Mucosa of descending colon (tissue), 3 donors: ENCODE data around the gene EHD2. TPM values are rescaled to one million over a fixed set of nuclear protein-coding genes. Genes with fewer than 3 reads are reported as not detected.

ENCODE experiments used
- ATAC-seq: fragments of 200-7000 bp; cut with Tn5 transposase; one replicate; pipeline ENCODE4 v1.9.1; 2020; ENCODE audit warnings: mild to moderate bottlenecking, moderate library complexity
- DNase-seq, 3 donors: peaks; one replicate each; pipeline ENCODE4 v3.0.0-alpha.2; 2020
- H3K36me3 ChIP-seq: fragments of 200-600 bp; one replicate; pipeline ENCODE4 v1.8.0; 2021; ENCODE audit warnings: low read depth, mild to moderate bottlenecking
- H3K4me1 ChIP-seq: fragments of 200-600 bp; one replicate; pipeline ENCODE4 v1.8.0; 2021; ENCODE audit warnings: low read depth, mild to moderate bottlenecking
- H3K4me3 ChIP-seq: fragments of 200-600 bp; one replicate; pipeline ENCODE4 v1.8.0; 2021; ENCODE audit warnings: mild to moderate bottlenecking
- H3K9me3 ChIP-seq: fragments of 200-600 bp; one replicate; pipeline ENCODE4 v1.8.0; 2021; ENCODE audit warnings: mild to moderate bottlenecking
- CTCF ChIP-seq: fragments of 200-600 bp; IDR thresholded peaks from one replicate; pipeline ENCODE4 v1.8.0; 2022; ENCODE audit warnings: antibody characterized with exemption, mild to moderate bottlenecking
- intact Hi-C, 2 donors: fragments of 100-400 bp; cut with DNase I in 1 of 2; cut with micrococcal nuclease in 1 of 2; formaldehyde crosslinking; loops; one replicate each; pipeline versions ENCODE4 v1.11.0 to v1.11.1; 2022; cut with DNase I, micrococcal nuclease
- total RNA-seq, 3 donors: library from RNA; stranded (reverse); fragmentation: NEBNext Ultra II Directional in 2 of 3; extraction: Animal tissue kit (Norgen Biotek cat#: 25700) in 2 of 3; gene quantifications; one replicate each; pipeline versions ENCODE4 v1.2.1 to v1.2.4, GENCODE V29; 2021 to 2023
- donor health status: DM: no; HTN: no; CAD: no; lungs with moderate emphysema.
- donor health status: DM: no; HTN: no; CAD: no.
- donor health status: DM: no; HTN: yes; CAD: no.

EHD2 gene
- total RNA-seq, 3 donors from 2014 or later, result 10.8 to 108 (median 30.3) TPM

- no peak for ATAC-seq
- Histone ChIP-seq H3K4me1 (peaks cover 12% of the 10 kb centered on the region), H3K36me3 (peaks cover 5% of the 10 kb centered on the region), H3K9me3 (no peaks in the 10 kb centered on the region), H3K4me3 (no peak overlapping the region)
- no peak for DNase-seq
- TF ChIP-seq CTCF, result no peak
- intact Hi-C loops, result no loop called here
Measured at GRCh38 chr19:47750752-47751151, 37.5 kb downstream of the EHD2 start.

DNA sequence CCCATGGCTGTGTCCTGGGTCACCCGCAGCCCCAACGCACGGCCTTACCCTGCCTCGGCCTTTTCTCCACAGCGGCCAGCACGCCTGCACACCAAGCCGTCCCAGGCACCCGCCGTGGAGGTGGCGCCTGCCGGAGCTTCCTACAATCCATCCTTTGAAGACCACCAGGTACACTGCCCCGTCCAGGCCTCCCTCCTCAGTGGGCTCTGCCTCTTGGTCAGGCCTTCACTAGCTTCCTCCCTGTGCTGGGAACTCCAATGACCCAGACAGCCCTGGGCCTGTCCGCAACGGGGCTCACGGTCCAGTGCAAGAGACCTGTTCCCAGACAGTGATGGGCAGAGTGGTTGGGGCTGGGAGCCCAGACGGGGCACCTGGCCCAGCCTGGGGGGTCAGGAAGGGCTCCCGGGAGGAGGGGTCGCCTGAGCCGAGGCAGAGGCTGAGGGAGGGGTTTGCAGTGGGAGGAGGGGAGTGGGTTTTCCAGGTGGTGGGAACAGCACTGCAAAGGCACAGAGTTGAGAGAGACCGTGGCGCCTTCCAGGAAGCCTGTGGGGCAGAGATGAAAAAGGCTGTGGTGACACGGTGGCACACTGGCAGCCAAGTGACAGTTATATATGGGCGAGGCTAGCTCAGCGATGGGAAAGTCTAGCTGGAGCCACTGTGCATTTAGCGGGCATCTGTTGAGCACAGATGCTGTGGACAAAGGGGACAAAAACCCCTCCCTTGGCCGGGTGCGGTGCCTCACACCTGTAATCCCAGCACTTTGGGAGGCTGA, 39.4 kb downstream of the EHD2 start:
- H3K36me3 ChIP-seq, result peaks cover 5% of the 10 kb centered on the region
- intact Hi-C loops, result no loop called here
- H3K9me3 ChIP-seq, result no peaks in the 10 kb centered on the region
- no peak for TF ChIP-seq CTCF
- ATAC-seq (no peak), DNase-seq (no peak)
- H3K4me1 ChIP-seq, result peaks cover 8% of the 10 kb centered on the region
- no peak overlapping the region for H3K4me3 ChIP-seq

GRCh38 chr19:47754206-47755064, 41.2 kb downstream of the EHD2 start:
- ATAC-seq, result no peak

DNA sequence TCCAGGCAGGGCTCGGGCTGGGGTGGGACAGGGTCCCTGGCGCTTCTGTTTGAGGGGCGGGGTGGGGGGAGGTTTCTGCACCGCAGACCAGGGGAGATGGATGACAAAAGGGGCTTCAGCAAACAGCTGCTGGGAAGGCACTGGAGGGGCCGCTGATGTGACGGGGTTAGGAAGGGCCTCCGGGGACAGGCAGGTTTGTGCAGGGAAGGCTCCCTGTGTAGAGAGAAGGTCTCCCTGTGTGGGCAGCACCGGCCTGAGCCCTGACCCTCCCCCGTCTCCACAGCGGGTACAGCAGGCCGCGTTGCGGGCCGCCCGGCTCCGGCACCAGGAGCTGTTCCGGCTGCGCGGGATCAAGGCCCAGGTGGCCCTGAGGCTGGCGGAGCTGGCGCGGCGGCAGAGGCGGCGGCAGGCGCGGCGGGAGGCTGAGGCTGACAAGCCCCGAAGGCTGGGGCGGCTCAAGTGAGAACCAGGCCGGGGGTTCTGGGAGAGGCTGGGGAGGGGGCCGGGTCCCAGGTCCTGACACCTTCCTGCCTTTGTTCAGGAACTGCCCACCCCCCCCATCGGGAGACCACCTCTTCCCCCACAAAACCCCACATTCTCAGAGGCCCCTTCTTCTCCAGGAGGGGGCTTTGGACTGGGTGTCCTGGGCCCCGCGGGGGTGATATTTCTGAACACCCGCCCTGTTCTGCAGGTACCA, 42.0 kb downstream of the EHD2 start:
- TF ChIP-seq CTCF, result no peak
- intact Hi-C loops, result no loop called here
- ATAC-seq, result no peak

More at GRCh38 chr19:47754206-47755064, 41.2 kb downstream of the EHD2 start:
- Histone ChIP-seq H3K36me3 (peaks cover 5% of the 10 kb centered on the region), H3K4me3 (no peak overlapping the region), H3K4me1 (peaks cover 12% of the 10 kb centered on the region), H3K9me3 (no peaks in the 10 kb centered on the region)
- TF ChIP-seq CTCF, result no peak
- no peak for DNase-seq
- intact Hi-C loops, result no loop called here

GRCh38 chr19:47755762-47756626, 42.8 kb downstream of the EHD2 start:
- intact Hi-C loops, result no loop called here
- no peak for DNase-seq
- H3K36me3 ChIP-seq, result peaks cover 5% of the 10 kb centered on the region
- no peak overlapping the region for H3K4me3 ChIP-seq
- ATAC-seq, result no peak
- peaks cover 12% of the 10 kb centered on the region for H3K4me1 ChIP-seq
- no peak for TF ChIP-seq CTCF
- H3K9me3 ChIP-seq, result no peaks in the 10 kb centered on the region

More for the DNA sequence above, 42.0 kb downstream of the EHD2 start:
- H3K9me3 ChIP-seq, result no peaks in the 10 kb centered on the region
- H3K4me1 ChIP-seq, result peaks cover 12% of the 10 kb centered on the region
- H3K36me3 ChIP-seq, result peaks cover 5% of the 10 kb centered on the region
- no peak overlapping the region for H3K4me3 ChIP-seq
- no peak for DNase-seq
